Panc1 (cell line): Measurements from ENCODE around the gene CFAP52.

Experiments
- TF ChIP-seq, protein P1 (sequence below): fragments of 450-650 bp; IDR thresholded peaks from 2 replicates; pipeline ENCODE4 v1.5.1; 2017; ENCODE audit warnings: mild to moderate bottlenecking
- TF ChIP-seq, protein P2 (sequence below), 2 experiments: IDR thresholded peaks; 2 replicates each; pipeline ENCODE4 v1.6.1; 2011 to 2012; ENCODE audit warnings: low read depth in 2 of 2, control low read depth in 1 of 2, low read length in 1 of 2, mild to moderate bottlenecking in 1 of 2, moderate library complexity in 1 of 2; ENCODE audit not compliant: insufficient read depth in 1 of 2

DNA sequence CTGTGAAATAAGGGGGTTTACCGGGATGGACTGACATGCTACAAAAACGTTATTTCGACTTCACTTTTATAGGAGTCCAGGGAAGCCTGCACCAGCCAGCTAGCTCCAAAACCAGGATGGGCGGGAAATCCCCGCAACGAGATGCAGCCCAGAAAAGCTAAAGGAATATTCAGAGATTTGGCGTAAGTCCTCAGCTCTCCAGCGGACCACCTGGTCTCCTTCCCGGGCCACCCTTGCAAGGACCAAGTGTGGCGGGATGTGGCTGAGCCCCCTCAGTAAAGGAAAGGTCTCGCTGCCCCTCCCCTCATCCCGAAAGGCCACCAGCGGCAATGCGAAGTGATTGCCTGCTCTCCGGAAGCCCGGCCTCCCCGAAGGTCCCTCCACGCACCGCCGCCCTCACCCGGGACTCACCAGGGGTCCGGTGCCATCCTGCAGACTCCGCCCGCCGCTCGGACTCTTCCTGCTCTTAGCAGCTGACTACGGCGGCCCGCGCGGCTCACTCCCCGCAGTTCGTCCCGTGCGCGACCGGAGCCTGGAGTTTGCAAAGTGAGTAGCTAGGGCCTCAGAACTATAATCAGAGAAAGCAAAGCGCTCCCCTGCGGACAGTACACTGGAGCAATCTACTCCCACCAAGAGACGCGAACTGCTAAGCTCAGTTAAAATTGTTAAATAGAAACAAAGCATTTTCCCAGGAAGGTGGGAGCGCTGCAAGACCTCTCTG lies 901 bp upstream of the CFAP52 start, which contains the start of gene STX8:
- TF ChIP-seq, protein P1, sequence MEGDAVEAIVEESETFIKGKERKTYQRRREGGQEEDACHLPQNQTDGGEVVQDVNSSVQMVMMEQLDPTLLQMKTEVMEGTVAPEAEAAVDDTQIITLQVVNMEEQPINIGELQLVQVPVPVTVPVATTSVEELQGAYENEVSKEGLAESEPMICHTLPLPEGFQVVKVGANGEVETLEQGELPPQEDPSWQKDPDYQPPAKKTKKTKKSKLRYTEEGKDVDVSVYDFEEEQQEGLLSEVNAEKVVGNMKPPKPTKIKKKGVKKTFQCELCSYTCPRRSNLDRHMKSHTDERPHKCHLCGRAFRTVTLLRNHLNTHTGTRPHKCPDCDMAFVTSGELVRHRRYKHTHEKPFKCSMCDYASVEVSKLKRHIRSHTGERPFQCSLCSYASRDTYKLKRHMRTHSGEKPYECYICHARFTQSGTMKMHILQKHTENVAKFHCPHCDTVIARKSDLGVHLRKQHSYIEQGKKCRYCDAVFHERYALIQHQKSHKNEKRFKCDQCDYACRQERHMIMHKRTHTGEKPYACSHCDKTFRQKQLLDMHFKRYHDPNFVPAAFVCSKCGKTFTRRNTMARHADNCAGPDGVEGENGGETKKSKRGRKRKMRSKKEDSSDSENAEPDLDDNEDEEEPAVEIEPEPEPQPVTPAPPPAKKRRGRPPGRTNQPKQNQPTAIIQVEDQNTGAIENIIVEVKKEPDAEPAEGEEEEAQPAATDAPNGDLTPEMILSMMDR, result no peak
- TF ChIP-seq, protein P2, sequence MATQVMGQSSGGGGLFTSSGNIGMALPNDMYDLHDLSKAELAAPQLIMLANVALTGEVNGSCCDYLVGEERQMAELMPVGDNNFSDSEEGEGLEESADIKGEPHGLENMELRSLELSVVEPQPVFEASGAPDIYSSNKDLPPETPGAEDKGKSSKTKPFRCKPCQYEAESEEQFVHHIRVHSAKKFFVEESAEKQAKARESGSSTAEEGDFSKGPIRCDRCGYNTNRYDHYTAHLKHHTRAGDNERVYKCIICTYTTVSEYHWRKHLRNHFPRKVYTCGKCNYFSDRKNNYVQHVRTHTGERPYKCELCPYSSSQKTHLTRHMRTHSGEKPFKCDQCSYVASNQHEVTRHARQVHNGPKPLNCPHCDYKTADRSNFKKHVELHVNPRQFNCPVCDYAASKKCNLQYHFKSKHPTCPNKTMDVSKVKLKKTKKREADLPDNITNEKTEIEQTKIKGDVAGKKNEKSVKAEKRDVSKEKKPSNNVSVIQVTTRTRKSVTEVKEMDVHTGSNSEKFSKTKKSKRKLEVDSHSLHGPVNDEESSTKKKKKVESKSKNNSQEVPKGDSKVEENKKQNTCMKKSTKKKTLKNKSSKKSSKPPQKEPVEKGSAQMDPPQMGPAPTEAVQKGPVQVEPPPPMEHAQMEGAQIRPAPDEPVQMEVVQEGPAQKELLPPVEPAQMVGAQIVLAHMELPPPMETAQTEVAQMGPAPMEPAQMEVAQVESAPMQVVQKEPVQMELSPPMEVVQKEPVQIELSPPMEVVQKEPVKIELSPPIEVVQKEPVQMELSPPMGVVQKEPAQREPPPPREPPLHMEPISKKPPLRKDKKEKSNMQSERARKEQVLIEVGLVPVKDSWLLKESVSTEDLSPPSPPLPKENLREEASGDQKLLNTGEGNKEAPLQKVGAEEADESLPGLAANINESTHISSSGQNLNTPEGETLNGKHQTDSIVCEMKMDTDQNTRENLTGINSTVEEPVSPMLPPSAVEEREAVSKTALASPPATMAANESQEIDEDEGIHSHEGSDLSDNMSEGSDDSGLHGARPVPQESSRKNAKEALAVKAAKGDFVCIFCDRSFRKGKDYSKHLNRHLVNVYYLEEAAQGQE (IDR thresholded peaks at IDR 0.05; ENCODE audit: insufficient read depth in 1 of 2, low read depth in 2 of 2, low read length in 1 of 2), result no peak
